Stimulated activated naive CD8-positive, alpha-beta T cell treated with anti-CD3 and anti-CD28 coated beads, Interleukin-15, amount 100 ng/mL, for 72 hours (primary cell): ENCODE results near the gene C6orf58.
"Not testable (repeated sequence)": the region's sequence is repeated elsewhere in the genome, so short reads cannot be mapped to it uniquely, and the experiment has no call there.

Experiments
- ATAC-seq: fragments of 150-1000 bp; cut with Tn5 transposase; 2 replicates; pipeline ENCODE4 v1.10.0; 2021; ENCODE audit warnings: mild to moderate bottlenecking, moderate library complexity
- DNase-seq, 2 donors: peaks; one replicate each; pipeline ENCODE4 v3.0.0; 2021 to 2022
- H3K27ac Mint-ChIP-seq, 2 donors: one replicate each; pipeline ENCODE4 v1.8.0; 2022; ENCODE audit warnings: mild to moderate bottlenecking in 2 of 2, mixed read lengths in 2 of 2, moderate library complexity in 2 of 2
- H3K27me3 Mint-ChIP-seq: one replicate; pipeline ENCODE4 v1.8.0; 2022; ENCODE audit warnings: mixed read lengths
- H3K4me1 Mint-ChIP-seq: one replicate; pipeline ENCODE4 v1.8.0; 2022; ENCODE audit warnings: mild to moderate bottlenecking, mixed read lengths
- H3K4me3 Mint-ChIP-seq, 2 donors: one replicate each; pipeline ENCODE4 v1.8.0; 2022; ENCODE audit warnings: mild to moderate bottlenecking in 2 of 2, mixed read lengths in 2 of 2, moderate library complexity in 1 of 2
- H3K9me3 Mint-ChIP-seq, 2 donors: one replicate each; pipeline ENCODE4 v1.8.0; 2022; ENCODE audit warnings: mixed read lengths in 2 of 2

C6orf58 gene

GRCh38 chr6:127581576-127581975, 4.6 kb downstream of the C6orf58 start:
- Mint-ChIP-seq H3K27ac (no peak overlapping the region), H3K4me3 (no peak overlapping the region), H3K4me1 (no peaks in the 10 kb centered on the region), H3K9me3 (no peaks in the 10 kb centered on the region), H3K27me3 (peaks cover 19% of the 10 kb centered on the region)
- DNase-seq: no peak
- peak; percentile 55 for ATAC-seq

GRCh38 chr6:127582777-127583462, 5.9 kb downstream of the C6orf58 start:
- ATAC-seq (no peak), DNase-seq (no peak)
- Mint-ChIP-seq H3K27me3 (peaks cover 7% of the 10 kb centered on the region), H3K27ac (no peak overlapping the region), H3K9me3 (no peaks in the 10 kb centered on the region), H3K4me3 (no peak overlapping the region), H3K4me1 (no peaks in the 10 kb centered on the region)

GRCh38 chr6:127585123-127585522, 8.1 kb downstream of the C6orf58 start:
- DNase-seq (no peak), ATAC-seq (no peak)
- Mint-ChIP-seq H3K4me1 (no peaks in the 10 kb centered on the region), H3K9me3 (no peaks in the 10 kb centered on the region), H3K27me3 (peaks cover 3% of the 10 kb centered on the region), H3K4me3 (no peak overlapping the region), H3K27ac (no peak overlapping the region)

GRCh38 chr6:127586372-127586771, 9.4 kb downstream of the C6orf58 start:
- no peak for ATAC-seq
- H3K27ac Mint-ChIP-seq: no peak overlapping the region
- no peaks in the 10 kb centered on the region for H3K27me3 Mint-ChIP-seq
- H3K4me1 Mint-ChIP-seq: no peaks in the 10 kb centered on the region
- no peak for DNase-seq
- no peak overlapping the region for H3K4me3 Mint-ChIP-seq
- no peaks in the 10 kb centered on the region for H3K9me3 Mint-ChIP-seq

- no peak overlapping the region for H3K4me3 Mint-ChIP-seq
- no peaks in the 10 kb centered on the region for H3K4me1 Mint-ChIP-seq
- H3K27ac Mint-ChIP-seq: no peak overlapping the region
- H3K9me3 Mint-ChIP-seq: no peaks in the 10 kb centered on the region
- ATAC-seq (no peak), DNase-seq (no peak)
- H3K27me3 Mint-ChIP-seq: no peaks in the 10 kb centered on the region
Observed at GRCh38 chr6:127587875-127588274, 10.9 kb downstream of the C6orf58 start.

GRCh38 chr6:127589135-127589534, 12.2 kb downstream of the C6orf58 start:
- no peaks in the 10 kb centered on the region for H3K9me3 Mint-ChIP-seq
- no peak overlapping the region for H3K4me3 Mint-ChIP-seq
- DNase-seq (no peak), ATAC-seq (no peak)
- no peaks in the 10 kb centered on the region for H3K27me3 Mint-ChIP-seq
- no peak overlapping the region for H3K27ac Mint-ChIP-seq
- no peaks in the 10 kb centered on the region for H3K4me1 Mint-ChIP-seq

- H3K9me3 Mint-ChIP-seq: no peaks in the 10 kb centered on the region
- no peak for ATAC-seq
- H3K4me1 Mint-ChIP-seq: no peaks in the 10 kb centered on the region
- no peaks in the 10 kb centered on the region for H3K27me3 Mint-ChIP-seq
- H3K4me3 Mint-ChIP-seq: no peak overlapping the region
- DNase-seq: no peak
- H3K27ac Mint-ChIP-seq: no peak overlapping the region
Observed at GRCh38 chr6:127590344-127590743, 13.4 kb downstream of the C6orf58 start.

GRCh38 chr6:127592964-127593363, 16.0 kb downstream of the C6orf58 start:
- no peak overlapping the region for H3K27ac Mint-ChIP-seq
- no peaks in the 10 kb centered on the region for H3K4me1 Mint-ChIP-seq
- DNase-seq (no peak), ATAC-seq (no peak)
- H3K27me3 Mint-ChIP-seq: no peaks in the 10 kb centered on the region
- H3K4me3 Mint-ChIP-seq: no peak overlapping the region
- H3K9me3 Mint-ChIP-seq: no peaks in the 10 kb centered on the region

GRCh38 chr6:127593456-127593855, 16.5 kb downstream of the C6orf58 start:
- H3K4me1 Mint-ChIP-seq, H3K4me3 Mint-ChIP-seq, DNase-seq, H3K9me3 Mint-ChIP-seq, H3K27me3 Mint-ChIP-seq, H3K27ac Mint-ChIP-seq, ATAC-seq: not testable (repeated sequence)

- Mint-ChIP-seq H3K27ac (no peak overlapping the region), H3K4me1 (no peaks in the 10 kb centered on the region), H3K4me3 (no peak overlapping the region), H3K27me3 (no peaks in the 10 kb centered on the region), H3K9me3 (no peaks in the 10 kb centered on the region)
- DNase-seq: peak in 1 of 2 donors; percentile 7
- ATAC-seq: peak; percentile 42
Observed at GRCh38 chr6:127606131-127606562, 29.2 kb downstream of the C6orf58 start.

- Mint-ChIP-seq H3K9me3 (no peaks in the 10 kb centered on the region), H3K4me1 (no peaks in the 10 kb centered on the region), H3K27ac (no peak overlapping the region), H3K4me3 (no peak overlapping the region), H3K27me3 (no peaks in the 10 kb centered on the region)
- no peak for DNase-seq
- no peak for ATAC-seq
Observed at GRCh38 chr6:127608554-127609270, 31.7 kb downstream of the C6orf58 start.

- H3K4me3 Mint-ChIP-seq: no peak overlapping the region
- no peaks in the 10 kb centered on the region for H3K4me1 Mint-ChIP-seq
- H3K27me3 Mint-ChIP-seq: no peaks in the 10 kb centered on the region
- peaks cover 0 to 3% of the 10 kb centered on the region in 2 donors for H3K9me3 Mint-ChIP-seq
- no peak for DNase-seq
- no peak overlapping the region for H3K27ac Mint-ChIP-seq
- no peak for ATAC-seq
Observed at GRCh38 chr6:127618729-127619128, 41.8 kb downstream of the C6orf58 start.

GRCh38 chr6:127630800-127631199, 53.8 kb downstream of the C6orf58 start:
- Mint-ChIP-seq H3K9me3 (no peaks in the 10 kb centered on the region), H3K4me1 (no peaks in the 10 kb centered on the region), H3K27ac (no peak overlapping the region), H3K4me3 (no peak overlapping the region), H3K27me3 (no peaks in the 10 kb centered on the region)
- DNase-seq (no peak), ATAC-seq (no peak)

GRCh38 chr6:127634178-127634577, 57.2 kb downstream of the C6orf58 start:
- H3K27ac Mint-ChIP-seq: no peak overlapping the region
- ATAC-seq: no peak
- H3K4me3 Mint-ChIP-seq: no peak overlapping the region
- DNase-seq: no peak
- H3K4me1 Mint-ChIP-seq: no peaks in the 10 kb centered on the region
- no peaks in the 10 kb centered on the region for H3K27me3 Mint-ChIP-seq
- H3K9me3 Mint-ChIP-seq: no peaks in the 10 kb centered on the region

GRCh38 chr6:127635091-127635490, 58.1 kb downstream of the C6orf58 start:
- no peak overlapping the region for H3K27ac Mint-ChIP-seq

GRCh38 chr6:127637830-127638409, 60.9 kb downstream of the C6orf58 start:
- ATAC-seq (no peak), DNase-seq (no peak)
- Mint-ChIP-seq H3K27ac (no peak overlapping the region), H3K4me1 (no peaks in the 10 kb centered on the region), H3K4me3 (no peak overlapping the region), H3K9me3 (peaks cover 0 to 5% of the 10 kb centered on the region in 2 donors), H3K27me3 (no peaks in the 10 kb centered on the region)

More at GRCh38 chr6:127635091-127635490, 58.1 kb downstream of the C6orf58 start:
- Mint-ChIP-seq H3K4me3 (no peak overlapping the region), H3K27me3 (no peaks in the 10 kb centered on the region), H3K9me3 (no peaks in the 10 kb centered on the region), H3K4me1 (no peaks in the 10 kb centered on the region)
- DNase-seq (no peak), ATAC-seq (no peak)
